Activated naive CD8-positive, alpha-beta T cell treated with anti-CD3 and anti-CD28 coated beads, Interleukin-2, amount 50 U/mL, for 16 hours (primary cell): ENCODE results near the gene UGT1A10.

Experiments
- DNase-seq: peaks from one replicate; pipeline ENCODE4 v3.0.0-alpha.2; 2020; ENCODE audit warnings: low read depth, low spot score

UGT1A10 gene

GRCh38 chr2:233803994-233804393, 167.7 kb downstream of the UGT1A10 start:
- DNase-seq = no peak

- DNase-seq = no peak
These were observed 171.1 kb downstream of the UGT1A10 start for GRCh38 chr2:233807215-233807865.

GRCh38 chr2:233807966-233808935, 172.0 kb downstream of the UGT1A10 start:
- no peak for DNase-seq

GRCh38 chr2:233810385-233810784, 174.1 kb downstream of the UGT1A10 start:
- no peak for DNase-seq

GRCh38 chr2:233811087-233811486, 174.8 kb downstream of the UGT1A10 start:
- no peak for DNase-seq

- no peak for DNase-seq
These were observed 175.5 kb downstream of the UGT1A10 start for GRCh38 chr2:233811732-233812131.

- no peak for DNase-seq
These were observed 177.2 kb downstream of the UGT1A10 start for GRCh38 chr2:233813236-233814055.

- DNase-seq = no peak
These were observed 178.0 kb downstream of the UGT1A10 start for GRCh38 chr2:233814056-233814835.

- DNase-seq = no peak
These were observed 179.6 kb downstream of the UGT1A10 start for GRCh38 chr2:233815861-233816260.

- no peak for DNase-seq
These were observed 180.1 kb downstream of the UGT1A10 start for GRCh38 chr2:233816334-233816733.

- no peak for DNase-seq
These were observed 180.5 kb downstream of the UGT1A10 start for GRCh38 chr2:233816771-233817170.

- no peak for DNase-seq
These were observed 181.2 kb downstream of the UGT1A10 start for GRCh38 chr2:233817361-233817911.

GRCh38 chr2:233817995-233818638, 181.9 kb downstream of the UGT1A10 start:
- no peak for DNase-seq

GRCh38 chr2:233818639-233819621, 182.7 kb downstream of the UGT1A10 start:
- no peak for DNase-seq

GRCh38 chr2:233819884-233820773, 183.9 kb downstream of the UGT1A10 start:
- no peak for DNase-seq

GRCh38 chr2:233820774-233821105, 184.5 kb downstream of the UGT1A10 start:
- DNase-seq = no peak

- no peak for DNase-seq
These were observed 184.9 kb downstream of the UGT1A10 start for GRCh38 chr2:233821196-233821595.

- DNase-seq = no peak
These were observed 185.5 kb downstream of the UGT1A10 start for GRCh38 chr2:233821709-233822100.
